A549 (cell line): Measurements from ENCODE around the gene TNFSF4. TPM values are rescaled to one million over a fixed set of nuclear protein-coding genes. Genes with fewer than 3 reads are reported as not detected.
A peak's percentile ranks its signal among the peaks of the same experiment; 100 is the strongest.

Experiments
- ATAC-seq, 2 experiments: fragments of 200-7000 bp in 1 of 2; fragments of >200 bp in 1 of 2; cut with Nextera tagmentation in 1 of 2; cut with Tn5 transposase in 1 of 2; 3 replicates each; pipeline versions ENCODE4 v1.8.0 to v1.9.1; 2018 to 2020; ENCODE audit warnings: mild to moderate bottlenecking in 1 of 2, moderate library complexity in 1 of 2
- CTCF ChIA-PET: fragments of 300-600 bp; sonication (Branson Sonifier 250); formaldehyde crosslinking; extraction: SDS; loops from one replicate; lab custom pipeline; 2021; ENCODE audit warnings: antibody characterized with exemption, inconsistent platforms; lab: Yijun Ruan, JAX
- POLR2A ChIA-PET: fragments of 350-600 bp; formaldehyde crosslinking; extraction: SDS; loops from one replicate; lab custom pipeline; 2021; ENCODE audit warnings: antibody characterized with exemption, inconsistent platforms; lab: Yijun Ruan, JAX
- DNase-seq, 2 experiments: peaks; one replicate each; pipeline versions ENCODE4 v3.0.0 to v3.0.0-alpha.2; 2011 to 2016; ENCODE audit warnings: low read depth in 1 of 2, low spot score in 1 of 2
- FAIRE-seq: peaks from 2 replicates; lab custom pipeline; 2011; peaks lifted over from hg19 to GRCh38; lab: Jason Lieb, UNC
- H3K27ac ChIP-seq, 2 experiments: fragments of >200 bp; sonication (Bioruptor Twin); formaldehyde crosslinking; 3 replicates each; pipeline ENCODE4 v1.5.1; 2016 to 2017
- H3K4me1 ChIP-seq: fragments of >200 bp; sonication (Bioruptor Twin); formaldehyde crosslinking; 3 replicates; pipeline ENCODE4 v1.6.1; 2016
- H3K4me2 ChIP-seq: fragments of >200 bp; sonication (Bioruptor Twin); formaldehyde crosslinking; 3 replicates; pipeline ENCODE4 v1.6.1; 2016
- H3K4me3 ChIP-seq: fragments of >200 bp; sonication (Bioruptor Twin); formaldehyde crosslinking; 3 replicates; pipeline ENCODE4 v1.5.1; 2016
- H3K9me3 ChIP-seq: fragments of >200 bp; sonication (Bioruptor Twin); formaldehyde crosslinking; 3 replicates; pipeline ENCODE4 v1.6.1; 2016
- CBX2 ChIP-seq: fragments of 200-600 bp; sonication (generic); IDR thresholded peaks from 2 replicates; pipeline ENCODE4 v1.6.1; 2016; ENCODE audit warnings: low read depth, mild to moderate bottlenecking, borderline replicate concordance
- CBX8 ChIP-seq: fragments of 200-600 bp; sonication (generic); IDR thresholded peaks from 2 replicates; pipeline ENCODE4 v1.6.1; 2016
- CHD2 ChIP-seq: fragments of 150-350 bp; IDR thresholded peaks from 2 replicates; pipeline ENCODE4 v1.6.1; 2014; ENCODE audit warnings: low read length; ENCODE audit not compliant: partially characterized antibody
- JUNB ChIP-seq: fragments of >200 bp; sonication (Bioruptor Twin); formaldehyde crosslinking; IDR thresholded peaks from 2 replicates; pipeline ENCODE4 v1.6.1; 2016
- KDM1A ChIP-seq: fragments of 200-600 bp; sonication (generic); IDR thresholded peaks from 2 replicates; pipeline ENCODE4 v1.6.1; 2016; ENCODE audit warnings: low read depth, mild to moderate bottlenecking
- KDM5A ChIP-seq: fragments of 200-600 bp; sonication (generic); IDR thresholded peaks from 2 replicates; pipeline ENCODE4 v1.6.1; 2016; ENCODE audit warnings: antibody characterized with exemption, mild to moderate bottlenecking
- MAFK ChIP-seq: fragments of 450-650 bp; IDR thresholded peaks from 2 replicates; pipeline ENCODE4 v1.6.1; 2014; ENCODE audit not compliant: partially characterized antibody
- MAX ChIP-seq: IDR thresholded peaks from 2 replicates; pipeline ENCODE4 v1.6.1; 2012
- POLR2AphosphoS2 ChIP-seq: conservative IDR thresholded peaks from 2 replicates; pipeline ENCODE4 v1.6.1; 2012; ENCODE audit warnings: low read length, improper control_type of control experiment, inconsistent platforms
- RAD21 ChIP-seq, 2 experiments: fragments of >200 bp in 1 of 2; sonication (Bioruptor Twin) in 1 of 2; formaldehyde crosslinking in 1 of 2; IDR thresholded peaks in 1 of 2; conservative IDR thresholded peaks in 1 of 2; 2 replicates in 1 of 2; 3 replicates in 1 of 2; pipeline ENCODE4 v1.6.1; 2012 to 2018; ENCODE audit warnings: inconsistent platforms in 1 of 2
- RCOR1 ChIP-seq: fragments of 150-350 bp; IDR thresholded peaks from 2 replicates; pipeline ENCODE4 v1.6.1; 2014; ENCODE audit warnings: antibody characterized with exemption, low read length, low read depth
- REST ChIP-seq: fragments of 200-600 bp; sonication (generic); IDR thresholded peaks from 2 replicates; pipeline ENCODE4 v1.6.1; 2016; ENCODE audit warnings: antibody characterized with exemption, mild to moderate bottlenecking, moderate library complexity
- SMC3 ChIP-seq: fragments of >200 bp; sonication (Bioruptor Twin); formaldehyde crosslinking; IDR thresholded peaks from 3 replicates; pipeline ENCODE4 v1.6.1; 2018; ENCODE audit warnings: inconsistent platforms
- SREBF2 ChIP-seq: fragments of 450-650 bp; IDR thresholded peaks from 2 replicates; pipeline ENCODE4 v1.6.1; 2014; ENCODE audit warnings: mild to moderate bottlenecking, moderate library complexity
- TP53 ChIP-seq: fragments of 250-450 bp; sonication (Bioruptor Pico); IDR thresholded peaks from 2 replicates; pipeline ENCODE4 v1.5.0; 2021; ENCODE audit warnings: mild to moderate bottlenecking, moderate library complexity
- ZC3H11A ChIP-seq: fragments of 450-650 bp; IDR thresholded peaks from 2 replicates; pipeline ENCODE4 v1.6.1; 2014; ENCODE audit warnings: antibody characterized with exemption, mild to moderate bottlenecking
- ZFP36 ChIP-seq: fragments of 450-650 bp; IDR thresholded peaks from 2 replicates; pipeline ENCODE4 v1.6.1; 2014; ENCODE audit warnings: borderline replicate concordance; ENCODE audit not compliant: partially characterized antibody
- WGBS: methylation state at CpG from one replicate; pipeline ENCODE4 v1.1.6; 2017; ENCODE audit errors: missing lambda C conversion rate; 5-methylcytosine and 5-hydroxymethylcytosine counted together
- polyA minus RNA-seq: library from RNA; depleted of rRNA, polyadenylated mRNA; stranded (reverse); fragments of >200 nt; gene quantifications from 2 replicates; pipeline ENCODE4 v1.2.3, GENCODE V29; 2011; rRNA and poly(A)+ RNA removed
- polyA plus RNA-seq, 4 experiments: library from polyadenylated mRNA; depleted of rRNA in 3 of 4; stranded (reverse); fragments of >200 nt; fragmentation: RNase III in 1 of 4; extraction: RNeasy Plus Mini Kit Qiagen cat#74134 plus additional on column Dnase treatment in 1 of 4; gene quantifications; 2 replicates in 3 of 4; 3 replicates in 1 of 4; pipeline ENCODE4 v1.2.3, GENCODE V29; 2011 to 2017
- TF ChIP-seq, protein P1 (sequence below): fragments of >200 bp; sonication (Bioruptor Twin); formaldehyde crosslinking; IDR thresholded peaks from 3 replicates; pipeline ENCODE4 v1.5.1; 2016
- TF ChIP-seq, protein P2 (sequence below): fragments of >200 bp; sonication (Bioruptor Twin); formaldehyde crosslinking; IDR thresholded peaks from 3 replicates; pipeline ENCODE4 v1.6.1; 2016
- TF ChIP-seq, protein P3 (sequence below): IDR thresholded peaks from 2 replicates; pipeline ENCODE4 v1.6.1; 2012

Gene TNFSF4, protein sequence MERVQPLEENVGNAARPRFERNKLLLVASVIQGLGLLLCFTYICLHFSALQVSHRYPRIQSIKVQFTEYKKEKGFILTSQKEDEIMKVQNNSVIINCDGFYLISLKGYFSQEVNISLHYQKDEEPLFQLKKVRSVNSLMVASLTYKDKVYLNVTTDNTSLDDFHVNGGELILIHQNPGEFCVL
- polyA plus RNA-seq (2011; rRNA removed) (0.27 and 0.30 TPM in 2 replicates), polyA plus RNA-seq (2017; fragmentation: RNase III; extraction: RNeasy Plus Mini Kit Qiagen cat#74134 plus additional on column Dnase treatment) (0.05 to 0.08 TPM (median 0.06 TPM) in 3 replicates), polyA minus RNA-seq (0.15 and 0.17 TPM in 2 replicates)
- 0.01 and 0.03 TPM in 2 replicates for polyA plus RNA-seq (2012; cell fraction: cytosol; rRNA removed)
- not detected in 2 replicates for polyA plus RNA-seq (2012; cell fraction: nucleus; rRNA removed)

DNA sequence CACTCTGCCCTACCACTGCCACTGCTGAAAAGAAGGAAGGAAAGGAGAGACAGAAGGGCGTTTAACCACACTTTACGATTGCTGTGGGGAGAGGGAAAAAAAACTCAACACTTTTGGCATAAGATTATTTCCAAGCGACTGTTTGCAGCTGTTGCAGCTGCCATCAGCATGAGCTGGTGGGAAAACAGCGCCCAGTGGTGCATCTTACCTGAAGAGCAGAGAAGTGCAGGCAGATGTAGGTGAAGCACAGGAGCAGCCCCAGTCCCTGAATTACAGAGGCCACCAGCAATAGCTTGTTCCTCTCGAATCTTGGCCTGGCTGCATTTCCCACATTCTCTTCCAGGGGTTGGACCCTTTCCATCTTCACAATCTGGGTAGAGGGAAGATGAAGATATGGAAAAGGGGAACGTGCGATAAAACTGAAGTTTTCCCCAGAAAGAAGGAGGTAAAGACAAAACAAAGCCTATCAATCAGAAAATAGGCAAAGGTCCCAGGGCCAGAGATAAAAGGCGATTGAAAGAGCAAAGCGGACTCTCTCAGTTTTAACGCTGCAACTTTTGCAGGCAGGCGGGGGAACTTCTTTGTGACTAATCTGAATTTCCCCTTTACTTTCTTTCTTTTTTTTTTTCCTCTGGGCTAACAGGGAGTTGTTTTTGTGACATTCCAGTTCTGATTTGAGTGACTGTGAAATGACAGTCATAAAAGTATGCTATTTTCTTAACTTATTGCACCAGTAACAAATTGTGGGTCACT lies at the start of gene TNFSF4:
TSS of gene TNFSF4 (minus strand) at position 516 of the 753 bp plus-strand sequence. CDS start at position 361, 155 bp downstream.
- Histone ChIP-seq H3K9me3 (no peaks in the 10 kb centered on the region), H3K4me2 (no peak within 1 kb of the TSS), H3K4me1 (peaks cover 2% of the 10 kb centered on the region; the same call in 1 of the 3 replicates), H3K4me3 (no peak within 1 kb of the TSS), H3K27ac (no peak within 1 kb of the TSS)
- DNase-seq (no peak), ATAC-seq (no peak), FAIRE-seq (no peak)
- WGBS: 76% methylated on average over 11 of the region's 11 CpGs
- no peak for TF ChIP-seq JUNB
- POLR2A ChIA-PET: no interaction called here
- CTCF ChIA-PET: interaction anchor here (1.0 to 19.0 kb wide), 3 partner anchors 381 to 463 kb away, joined by 3 to 212 read pairs (median 3); no protein-coding TSS in a partner anchor

DNA sequence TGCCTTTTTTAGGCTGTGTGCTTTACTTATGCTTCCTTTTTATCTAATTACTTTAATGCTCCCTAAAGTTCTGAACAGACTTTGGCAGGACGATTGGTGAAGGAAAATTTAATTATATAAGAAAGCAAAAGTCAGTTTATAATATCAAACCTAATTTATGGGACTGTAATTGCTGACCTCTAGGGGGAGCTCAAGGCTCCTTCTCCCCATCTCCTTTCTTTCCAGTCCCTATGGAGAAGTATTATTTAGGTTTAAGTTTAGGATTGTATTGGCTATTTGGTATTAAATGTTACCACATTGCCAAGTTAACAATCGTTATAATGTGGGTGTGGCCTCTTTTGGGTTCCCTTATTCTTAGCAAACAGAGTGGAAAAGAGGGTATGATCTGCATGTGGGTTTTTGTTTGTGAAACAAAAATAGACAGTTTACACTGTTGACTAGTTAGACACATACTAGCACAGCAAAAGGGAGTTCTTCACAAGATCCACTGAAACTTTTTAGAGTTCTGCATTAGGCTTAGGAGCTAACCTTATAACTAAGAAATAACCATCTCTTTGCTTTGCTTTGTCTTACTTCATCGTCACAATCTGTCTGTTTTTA lies 48.2 kb upstream of the TNFSF4 start:
- WGBS: 31% methylated on average over 3 of the region's 3 CpGs
- ChIA-PET POLR2A (no interaction called here), CTCF (interaction anchor here (0.7 to 1.8 kb wide), 19 partner anchors 10 to 577 kb away, joined by 3 to 6 read pairs (median 3); no protein-coding TSS in a partner anchor)
- DNase-seq (peak; percentile 41), FAIRE-seq (no peak), ATAC-seq (peak; percentile 39 to 73; a peak in 3 of 6 replicates)
- peak; percentile 62 for TF ChIP-seq SMC3
- TF ChIP-seq MAX: no peak
- no peak for TF ChIP-seq KDM5A
- TF ChIP-seq RAD21 (conservative IDR thresholded peaks at IDR 0.05 in 1 of 2, IDR thresholded peaks at IDR 0.05 in 1 of 2): peak; percentile 63 to 69
- TF ChIP-seq MAFK: no peak
- no peak for TF ChIP-seq CBX2
- no peak for TF ChIP-seq SREBF2
- TF ChIP-seq RCOR1: no peak
- no peak for TF ChIP-seq CHD2
- TF ChIP-seq, protein P1, sequence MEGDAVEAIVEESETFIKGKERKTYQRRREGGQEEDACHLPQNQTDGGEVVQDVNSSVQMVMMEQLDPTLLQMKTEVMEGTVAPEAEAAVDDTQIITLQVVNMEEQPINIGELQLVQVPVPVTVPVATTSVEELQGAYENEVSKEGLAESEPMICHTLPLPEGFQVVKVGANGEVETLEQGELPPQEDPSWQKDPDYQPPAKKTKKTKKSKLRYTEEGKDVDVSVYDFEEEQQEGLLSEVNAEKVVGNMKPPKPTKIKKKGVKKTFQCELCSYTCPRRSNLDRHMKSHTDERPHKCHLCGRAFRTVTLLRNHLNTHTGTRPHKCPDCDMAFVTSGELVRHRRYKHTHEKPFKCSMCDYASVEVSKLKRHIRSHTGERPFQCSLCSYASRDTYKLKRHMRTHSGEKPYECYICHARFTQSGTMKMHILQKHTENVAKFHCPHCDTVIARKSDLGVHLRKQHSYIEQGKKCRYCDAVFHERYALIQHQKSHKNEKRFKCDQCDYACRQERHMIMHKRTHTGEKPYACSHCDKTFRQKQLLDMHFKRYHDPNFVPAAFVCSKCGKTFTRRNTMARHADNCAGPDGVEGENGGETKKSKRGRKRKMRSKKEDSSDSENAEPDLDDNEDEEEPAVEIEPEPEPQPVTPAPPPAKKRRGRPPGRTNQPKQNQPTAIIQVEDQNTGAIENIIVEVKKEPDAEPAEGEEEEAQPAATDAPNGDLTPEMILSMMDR: peak; percentile 75
- TF ChIP-seq, protein P2, sequence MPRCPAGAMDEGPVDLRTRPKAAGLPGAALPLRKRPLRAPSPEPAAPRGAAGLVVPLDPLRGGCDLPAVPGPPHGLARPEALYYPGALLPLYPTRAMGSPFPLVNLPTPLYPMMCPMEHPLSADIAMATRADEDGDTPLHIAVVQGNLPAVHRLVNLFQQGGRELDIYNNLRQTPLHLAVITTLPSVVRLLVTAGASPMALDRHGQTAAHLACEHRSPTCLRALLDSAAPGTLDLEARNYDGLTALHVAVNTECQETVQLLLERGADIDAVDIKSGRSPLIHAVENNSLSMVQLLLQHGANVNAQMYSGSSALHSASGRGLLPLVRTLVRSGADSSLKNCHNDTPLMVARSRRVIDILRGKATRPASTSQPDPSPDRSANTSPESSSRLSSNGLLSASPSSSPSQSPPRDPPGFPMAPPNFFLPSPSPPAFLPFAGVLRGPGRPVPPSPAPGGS: no peak
- Histone ChIP-seq H3K4me3 (no peak overlapping the region), H3K9me3 (no peaks in the 10 kb centered on the region), H3K27ac (no peak overlapping the region), H3K4me2 (no peak overlapping the region), H3K4me1 (no peaks in the 10 kb centered on the region)

DNA sequence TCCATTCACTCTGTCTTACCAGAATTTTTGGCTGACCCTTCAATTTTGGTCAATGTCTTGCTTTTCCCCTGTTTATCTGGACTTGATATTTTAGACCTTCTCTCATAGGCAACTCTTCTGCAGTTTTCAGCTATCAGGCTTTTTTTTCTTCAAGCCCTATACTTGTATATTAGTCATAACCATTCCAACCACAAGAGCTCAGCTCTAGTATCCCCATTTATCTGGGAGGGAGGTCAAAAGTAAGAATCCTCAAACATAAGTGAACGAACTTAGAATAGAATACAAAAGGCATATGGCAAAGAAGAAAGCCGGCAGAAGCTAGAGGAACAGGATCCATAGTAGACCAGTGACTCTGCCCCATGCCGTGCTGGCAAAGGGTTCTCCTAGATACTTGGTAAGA lies 45.9 kb upstream of the TNFSF4 start:
- ChIA-PET CTCF (interaction anchor here (0.8 to 1.2 kb wide), 2 partner anchors 51 to 167 kb away, joined by 3 to 4 read pairs; no protein-coding TSS in a partner anchor), POLR2A (no interaction called here)
- WGBS: 78% methylated on average over 3 of the region's 3 CpGs
- no peak for TF ChIP-seq CBX8
- no peak for TF ChIP-seq TP53 (CRISPR knock-in tag)
- TF ChIP-seq, protein P3, sequence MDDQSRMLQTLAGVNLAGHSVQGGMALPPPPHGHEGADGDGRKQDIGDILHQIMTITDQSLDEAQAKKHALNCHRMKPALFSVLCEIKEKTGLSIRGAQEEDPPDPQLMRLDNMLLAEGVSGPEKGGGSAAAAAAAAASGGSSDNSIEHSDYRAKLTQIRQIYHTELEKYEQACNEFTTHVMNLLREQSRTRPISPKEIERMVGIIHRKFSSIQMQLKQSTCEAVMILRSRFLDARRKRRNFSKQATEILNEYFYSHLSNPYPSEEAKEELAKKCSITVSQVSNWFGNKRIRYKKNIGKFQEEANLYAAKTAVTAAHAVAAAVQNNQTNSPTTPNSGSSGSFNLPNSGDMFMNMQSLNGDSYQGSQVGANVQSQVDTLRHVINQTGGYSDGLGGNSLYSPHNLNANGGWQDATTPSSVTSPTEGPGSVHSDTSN: no peak
- no peak for TF ChIP-seq ZC3H11A
- no peak for TF ChIP-seq KDM1A
- no peak for TF ChIP-seq REST
- TF ChIP-seq ZFP36: no peak
- TF ChIP-seq, protein P2: no peak
- TF ChIP-seq POLR2AphosphoS2: no peak

More for the DNA sequence above, 45.9 kb upstream of the TNFSF4 start:
- no peak for ATAC-seq
- no peaks in the 10 kb centered on the region for H3K9me3 ChIP-seq
- no peak overlapping the region for H3K4me2 ChIP-seq
- H3K27ac ChIP-seq: no peak overlapping the region
- no peak overlapping the region for H3K4me3 ChIP-seq
- H3K4me1 ChIP-seq: no peaks in the 10 kb centered on the region
- FAIRE-seq: no peak
- DNase-seq: no peak
